ENCODE results near the gene GPR158. TPM values are rescaled to one million over a fixed set of nuclear protein-coding genes. Genes with fewer than 3 reads are reported as not detected.

GPR158 gene
- total RNA-seq, 2 donors from 2014 or later, result not detected

GRCh38 chr10:25505466-25505865, 330.7 kb downstream of the GPR158 start:
- no peaks in the 10 kb centered on the region for H3K36me3 ChIP-seq
- H3K9me3 ChIP-seq, result no peaks in the 10 kb centered on the region
- no peaks in the 10 kb centered on the region for H3K4me1 ChIP-seq
- no peak overlapping the region for H3K4me3 ChIP-seq
- H3K27ac ChIP-seq, result no peak overlapping the region
- no peak for DNase-seq (ENCODE audit: low spot score)
- no peaks in the 10 kb centered on the region for H3K27me3 ChIP-seq
- TF ChIP-seq CTCF (IDR thresholded peaks at IDR 0.05), result no peak

GRCh38 chr10:25506821-25507335, 332.1 kb downstream of the GPR158 start:
- no peaks in the 10 kb centered on the region for H3K9me3 ChIP-seq
- H3K27ac ChIP-seq, result no peak overlapping the region
- no peaks in the 10 kb centered on the region for H3K27me3 ChIP-seq
- DNase-seq (ENCODE audit: low spot score), result no peak
- TF ChIP-seq CTCF (IDR thresholded peaks at IDR 0.05), result no peak
- H3K36me3 ChIP-seq, result no peaks in the 10 kb centered on the region
- no peak overlapping the region for H3K4me3 ChIP-seq
- no peaks in the 10 kb centered on the region for H3K4me1 ChIP-seq

GRCh38 chr10:25508112-25508815, 333.5 kb downstream of the GPR158 start:
- no peak overlapping the region for H3K4me3 ChIP-seq
- H3K4me1 ChIP-seq, result no peaks in the 10 kb centered on the region
- no peaks in the 10 kb centered on the region for H3K9me3 ChIP-seq
- no peaks in the 10 kb centered on the region for H3K36me3 ChIP-seq
- TF ChIP-seq CTCF (IDR thresholded peaks at IDR 0.05), result no peak
- no peaks in the 10 kb centered on the region for H3K27me3 ChIP-seq
- H3K27ac ChIP-seq, result no peak overlapping the region
- no peak for DNase-seq (ENCODE audit: low spot score)

- no peak for DNase-seq (ENCODE audit: low spot score)
- H3K27ac ChIP-seq, result no peak overlapping the region
- no peaks in the 10 kb centered on the region for H3K36me3 ChIP-seq
- no peak overlapping the region for H3K4me3 ChIP-seq
- H3K4me1 ChIP-seq, result no peaks in the 10 kb centered on the region
- H3K27me3 ChIP-seq, result no peaks in the 10 kb centered on the region
- H3K9me3 ChIP-seq, result no peaks in the 10 kb centered on the region
- no peak for TF ChIP-seq CTCF (IDR thresholded peaks at IDR 0.05)
These were observed 334.4 kb downstream of the GPR158 start for GRCh38 chr10:25509151-25509550.

- no peak for TF ChIP-seq CTCF (IDR thresholded peaks at IDR 0.05)
- H3K4me1 ChIP-seq, result no peaks in the 10 kb centered on the region
These were observed 347.5 kb downstream of the GPR158 start for GRCh38 chr10:25522294-25522693.

More at GRCh38 chr10:25522294-25522693, 347.5 kb downstream of the GPR158 start:
- Histone ChIP-seq H3K4me3 (no peak overlapping the region), H3K27ac (no peak overlapping the region), H3K27me3 (no peaks in the 10 kb centered on the region), H3K9me3 (no peaks in the 10 kb centered on the region), H3K36me3 (no peaks in the 10 kb centered on the region)
- no peak for DNase-seq (ENCODE audit: low spot score)

Measured in right atrium auricular region (tissue), 2 donors.